Renal pelvis (tissue), 4 donors: Measurements from ENCODE around the gene ARID5B. TPM values are rescaled to one million over a fixed set of nuclear protein-coding genes. Genes with fewer than 3 reads are reported as not detected.

Source experiments
- DNase-seq: peaks from one replicate; pipeline ENCODE4 v3.0.0-alpha.2; 2013
- polyA plus RNA-seq, 3 donors: library from polyadenylated mRNA; unstranded; fragments of 120-200 nt; gene quantifications; one replicate each; pipeline ENCODE4 v1.2.1, GENCODE V29; 2013; ENCODE audit not compliant: insufficient read length in 3 of 3

ARID5B gene
- polyA plus RNA-seq, 3 donors = 44.7 to 69.4 (median 56.7) TPM

GRCh38 chr10:61987537-61987936, 86.0 kb downstream of the ARID5B start:
- DNase-seq = no peak

DNA sequence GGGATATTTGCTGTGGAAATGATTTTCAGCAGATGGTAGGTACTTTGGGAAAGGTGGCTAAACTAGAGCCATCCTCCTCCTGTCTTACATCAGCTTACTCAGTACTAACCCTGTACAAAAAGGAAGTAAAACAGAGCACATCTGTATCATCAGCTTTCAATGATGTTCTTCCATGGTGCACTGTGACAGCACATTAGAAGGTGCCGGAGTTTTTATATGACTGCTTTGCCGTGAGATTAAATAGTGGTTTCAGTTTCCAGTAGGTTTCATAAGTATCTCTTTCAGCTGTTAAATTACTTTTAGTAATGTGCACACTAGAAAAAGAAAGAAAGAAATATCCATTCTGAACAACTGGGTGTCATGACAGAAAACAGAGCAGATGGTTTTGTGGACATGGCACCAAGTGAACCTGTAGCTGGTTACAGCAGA, 86.5 kb downstream of the ARID5B start:
- no peak for DNase-seq

GRCh38 chr10:61989995-61990760, 88.7 kb downstream of the ARID5B start:
- no peak for DNase-seq

GRCh38 chr10:61990761-61991135, 89.2 kb downstream of the ARID5B start:
- no peak for DNase-seq

- no peak for DNase-seq
Measured at GRCh38 chr10:61991166-61991565, 89.7 kb downstream of the ARID5B start.

- DNase-seq = no peak
Measured at GRCh38 chr10:61992059-61992460, 90.6 kb downstream of the ARID5B start.

DNA sequence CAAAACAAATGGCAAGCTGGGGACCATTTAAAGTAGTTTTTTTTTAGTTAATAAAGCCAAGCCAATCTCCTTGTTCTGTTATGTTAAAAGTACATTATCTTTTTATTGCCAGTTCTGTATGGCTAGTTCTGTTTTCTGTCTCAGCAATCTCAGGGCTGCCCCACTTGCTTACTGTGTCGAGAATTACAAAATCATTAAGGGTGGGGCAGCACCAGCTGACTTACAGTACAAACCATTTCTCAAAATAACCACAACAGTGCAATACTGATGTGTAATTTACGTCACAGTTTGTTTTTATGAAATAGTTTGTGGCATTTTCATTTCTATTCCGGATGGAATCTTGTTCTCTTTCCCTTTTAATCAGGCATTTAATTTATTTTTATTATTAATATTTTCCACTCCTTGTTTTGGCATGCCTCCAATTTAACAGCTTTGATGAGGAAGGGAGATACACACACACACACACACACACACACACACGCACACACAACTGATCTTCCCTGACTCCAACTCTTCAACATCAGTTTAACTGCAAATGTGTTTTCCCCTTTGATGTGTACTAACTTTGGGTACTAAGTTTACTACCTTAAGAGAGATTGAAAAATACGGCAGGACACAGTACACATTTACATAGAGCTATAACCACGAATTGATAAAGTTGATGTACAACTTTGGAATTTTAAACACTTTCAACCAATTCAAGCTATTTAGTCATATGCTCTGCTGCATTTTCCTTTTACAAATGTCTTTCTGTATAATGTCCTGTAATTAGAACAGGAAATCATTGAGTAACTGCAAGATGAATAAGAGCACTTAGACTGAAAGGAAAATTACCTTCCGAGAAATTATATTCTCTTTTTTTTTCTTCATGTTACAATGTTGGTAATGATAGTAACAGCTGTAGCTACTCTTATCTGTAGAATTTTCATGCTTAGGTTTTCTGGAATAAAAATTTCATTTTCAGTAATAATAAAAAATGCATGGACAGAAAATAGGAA, 91.5 kb downstream of the ARID5B start:
- no peak for DNase-seq

- DNase-seq = no peak
Measured at GRCh38 chr10:61993711-61994401, 92.4 kb downstream of the ARID5B start.

DNA sequence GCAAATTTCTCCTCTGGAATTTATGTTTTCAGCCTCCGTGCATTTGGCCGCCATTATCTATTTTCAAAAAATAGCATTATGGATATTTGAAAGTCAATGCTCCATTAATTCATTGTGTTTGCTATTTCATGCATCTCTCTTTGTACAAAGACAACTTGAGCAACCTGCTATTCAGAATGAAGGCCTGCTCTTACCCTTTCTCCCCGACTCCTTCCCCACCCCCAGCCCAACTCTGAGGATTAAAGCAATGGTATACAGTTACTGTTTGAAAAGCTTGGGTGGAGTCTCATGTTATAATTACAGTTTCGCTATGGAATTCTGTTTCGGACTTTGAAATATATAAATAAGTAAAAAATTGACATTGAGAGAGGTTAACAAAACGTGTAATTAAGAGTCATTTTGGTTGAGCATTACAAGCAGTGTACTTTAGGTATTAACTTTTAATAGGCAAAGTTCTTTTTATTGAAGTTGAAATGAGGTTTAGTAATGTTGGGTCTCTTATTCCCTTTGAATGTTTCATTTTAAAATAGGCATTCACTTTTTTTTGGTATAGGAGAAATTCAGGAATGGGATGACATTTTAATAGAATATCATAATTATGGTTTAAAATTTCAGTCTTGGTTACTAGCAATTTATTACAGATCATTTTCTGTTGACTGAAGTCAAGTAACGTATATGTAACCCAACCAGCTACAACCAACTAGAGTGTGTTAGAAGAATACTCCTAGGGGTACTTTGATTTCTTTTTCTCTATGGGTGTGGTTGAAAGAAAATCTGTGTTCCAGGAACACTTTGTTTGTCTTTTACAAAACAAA, 93.1 kb downstream of the ARID5B start:
- DNase-seq = no peak

GRCh38 chr10:61995220-61995503, 93.7 kb downstream of the ARID5B start:
- DNase-seq = no peak

GRCh38 chr10:61998937-61999336, 97.4 kb downstream of the ARID5B start:
- no peak for DNase-seq

GRCh38 chr10:62000037-62000603, 98.6 kb downstream of the ARID5B start:
- DNase-seq = no peak

- DNase-seq = no peak
Measured at GRCh38 chr10:62000726-62001125, 99.2 kb downstream of the ARID5B start.

- DNase-seq = no peak
Measured at GRCh38 chr10:62001898-62002297, 100.4 kb downstream of the ARID5B start.

DNA sequence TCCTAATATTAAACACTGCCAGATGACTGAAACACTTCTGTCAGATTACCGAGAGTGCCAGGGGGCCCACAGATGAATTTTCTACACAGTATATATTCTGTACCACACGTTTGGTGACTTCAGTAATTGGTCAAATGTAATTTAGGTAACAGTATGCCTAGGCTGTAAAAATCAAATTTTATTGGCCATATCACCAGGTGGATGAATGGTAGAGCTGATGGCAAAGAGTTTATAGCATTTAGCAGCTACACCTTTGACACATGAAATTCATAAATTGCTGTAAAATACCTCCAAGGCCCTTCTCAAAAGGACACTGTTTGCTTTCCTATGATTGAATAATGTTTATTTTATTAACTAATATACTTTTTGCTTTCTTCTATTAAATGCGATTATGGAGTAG, 101.3 kb downstream of the ARID5B start:
- no peak for DNase-seq

- DNase-seq = no peak
Measured at GRCh38 chr10:62004042-62004441, 102.5 kb downstream of the ARID5B start.

- DNase-seq = no peak
Measured at GRCh38 chr10:62005281-62005680, 103.8 kb downstream of the ARID5B start.

GRCh38 chr10:62005687-62006086, 104.2 kb downstream of the ARID5B start:
- DNase-seq = no peak

GRCh38 chr10:62007145-62007544, 105.6 kb downstream of the ARID5B start:
- DNase-seq = no peak

DNA sequence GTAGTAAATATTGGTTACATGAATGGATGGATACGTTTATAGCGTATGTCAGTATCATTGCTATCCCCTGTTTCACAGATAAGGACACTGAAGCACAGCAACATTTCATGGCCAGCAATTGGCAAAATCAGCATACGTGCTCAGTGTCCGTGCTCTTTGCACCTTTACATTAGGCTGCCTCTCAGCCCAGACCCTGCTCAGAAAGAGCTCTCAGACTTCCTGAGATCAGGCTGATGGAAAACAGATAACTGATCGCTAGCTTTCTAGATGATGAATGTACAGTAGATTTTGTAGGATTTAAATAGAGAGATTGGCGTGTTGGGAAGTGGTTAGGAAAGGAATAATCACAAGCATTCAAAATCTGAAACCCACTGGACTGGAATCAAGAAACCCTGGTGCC, 106.7 kb downstream of the ARID5B start:
- no peak for DNase-seq

DNA sequence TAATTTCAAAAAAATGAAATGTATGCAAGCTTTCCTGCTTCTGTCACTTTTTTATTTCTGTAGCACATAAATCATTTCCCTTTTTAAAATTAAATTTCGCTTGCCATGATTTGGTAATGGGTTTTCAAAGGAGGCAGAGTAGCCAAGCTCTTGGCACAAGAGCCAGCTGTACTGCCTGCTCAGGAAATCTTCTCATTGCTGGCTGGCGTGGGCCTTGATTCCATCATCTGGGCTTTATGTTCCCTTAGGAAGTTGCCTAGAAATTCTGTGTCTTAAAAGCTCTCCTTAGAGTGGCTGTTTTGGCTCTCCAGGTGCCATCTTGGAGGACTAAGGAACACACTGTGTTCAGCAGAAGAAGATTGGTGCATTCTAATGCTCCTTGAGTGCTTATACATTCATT, 107.4 kb downstream of the ARID5B start:
- no peak for DNase-seq
